GM12878 (cell line): ENCODE data around the gene RPP30. TPM values are rescaled to one million over a fixed set of nuclear protein-coding genes. Genes with fewer than 3 reads are reported as not detected.

Experiments used
- ASH2L ChIP-seq: fragments of 300-600, 200-600 bp; sonication (generic); IDR thresholded peaks from 2 replicates; pipeline ENCODE4 v1.6.1; 2017; ENCODE audit warnings: low read depth, mild to moderate bottlenecking, borderline replicate concordance
- BCLAF1 ChIP-seq: fragments of 450-650 bp; IDR thresholded peaks from 2 replicates; pipeline ENCODE4 v1.6.1; 2017; ENCODE audit warnings: antibody characterized with exemption, mild to moderate bottlenecking, moderate library complexity
- CTCF ChIP-seq, 3 experiments: IDR thresholded peaks in 2 of 3; conservative IDR thresholded peaks in 1 of 3; 2 replicates each; pipeline ENCODE4 v1.5.1; 2011; ENCODE audit warnings: low read depth in 3 of 3, low read length in 3 of 3, mild to moderate bottlenecking in 3 of 3, control low read depth in 2 of 3, moderate library complexity in 2 of 3, inconsistent platforms in 1 of 3, mixed read lengths in 1 of 3; ENCODE audit not compliant: control insufficient read depth in 2 of 3, insufficient read depth in 1 of 3; ENCODE audit errors: extremely low read depth in 1 of 3
- KDM1A ChIP-seq: fragments of 200-600 bp; sonication (generic); IDR thresholded peaks from 2 replicates; pipeline ENCODE4 v1.6.1; 2016; ENCODE audit warnings: borderline replicate concordance
- NFYA ChIP-seq: IDR thresholded peaks from 2 replicates; pipeline ENCODE4 v1.6.1; 2011; ENCODE audit warnings: low read depth, mild to moderate bottlenecking, low read length, improper control_type of control experiment, borderline replicate concordance
- NR2C2 ChIP-seq: IDR thresholded peaks from 2 replicates; pipeline ENCODE4 v1.6.1; 2011; ENCODE audit warnings: borderline replicate concordance, low read depth; ENCODE audit not compliant: control insufficient read depth, insufficient read length
- PKNOX1 ChIP-seq: fragments of 450-650 bp; IDR thresholded peaks from 2 replicates; pipeline ENCODE4 v1.6.1; 2016; ENCODE audit warnings: mild to moderate bottlenecking
- RELA ChIP-seq: fragments of 450-650 bp; IDR thresholded peaks from 2 replicates; pipeline ENCODE4 v1.8.0; 2014; ENCODE audit warnings: borderline replicate concordance; ENCODE audit not compliant: partially characterized antibody
- SIX5 ChIP-seq: IDR thresholded peaks from 2 replicates; pipeline ENCODE4 v1.6.1; 2011; ENCODE audit warnings: mild to moderate bottlenecking, low read depth, low read length, moderate library complexity; ENCODE audit not compliant: severe bottlenecking
- SREBF1 ChIP-seq: IDR thresholded peaks from 2 replicates; pipeline ENCODE4 v1.6.1; 2012; ENCODE audit warnings: mild to moderate bottlenecking, low read length
- USF1 ChIP-seq: IDR thresholded peaks from 2 replicates; pipeline ENCODE4 v1.6.1; 2011; ENCODE audit warnings: borderline replicate concordance, low read depth, mild to moderate bottlenecking, moderate library complexity, mixed read lengths, low read length; ENCODE audit not compliant: insufficient read depth; ENCODE audit errors: extremely low read length
- ZBTB40 ChIP-seq: fragments of 450-650 bp; IDR thresholded peaks from 2 replicates; pipeline ENCODE4 v1.6.1; 2016; ENCODE audit warnings: mild to moderate bottlenecking, moderate library complexity, borderline replicate concordance
- ZNF592 ChIP-seq: fragments of 450-650 bp; IDR thresholded peaks from 2 replicates; pipeline ENCODE4 v1.6.1; 2017; ENCODE audit warnings: mild to moderate bottlenecking, moderate library complexity
- polyA plus RNA-seq, 11 experiments: library from polyadenylated mRNA; depleted of rRNA in 4 of 11; unstranded in 6 of 11; stranded (reverse) in 5 of 11; fragments of >200 nt; fragmentation: Nextera tagmentation in 4 of 11; fragmentation: Illumina TruSeq in 1 of 11; extraction: Ambion mirVana in 4 of 11; extraction: Trizol in 1 of 11; gene quantifications; 1 replicate in 1 of 11; 2 replicates in 10 of 11; pipeline versions ENCODE4 v1.2.1 to v1.2.3, GENCODE V29; 2011 to 2016; ENCODE audit warnings: inconsistent platforms in 2 of 11, missing spikeins in 2 of 11, low read depth in 1 of 11
- total RNA-seq, 4 experiments: library from RNA; depleted of rRNA in 3 of 4; stranded (reverse); fragments of >200 nt in 3 of 4; fragmentation: Illumina TruSeq in 1 of 4; extraction: Trizol in 1 of 4; gene quantifications; 2 replicates each; pipeline versions ENCODE4 v1.2.1 to v1.2.3, GENCODE V29; 2013 to 2021

Gene RPP30
- total and polyA plus RNA-seq, 10 of the 15 experiments (the other 5 are each of a cell fraction or from before 2014, with no cell fraction given), result 48.0 to 208 (median 72.6) TPM

- TF ChIP-seq ZNF592 (no peak), NFYA (no peak), SREBF1 (0 out of 2 replicates have a peak, but pooled peaks have one; percentile 3), CTCF (IDR thresholded peaks at IDR 0.05 in 2 of 3, conservative IDR thresholded peaks at IDR 0.05 in 1 of 3; ENCODE audit: control insufficient read depth in 2 of 3, extremely low read depth in 1 of 3, insufficient read depth in 1 of 3, low read depth in 3 of 3, low read length in 3 of 3) (peak; percentile 44 to 57 (median 51)), USF1 (no peak), KDM1A (no peak), PKNOX1 (peak; percentile 2; the same call in 1 of the 2 replicates), NR2C2 (no peak), ZBTB40 (no peak), RELA (no peak), BCLAF1 (no peak), ASH2L (no peak), SIX5 (no peak)
Observed at GRCh38 chr10:90871279-90871765, 452 bp upstream of the RPP30 start (continued).
